NOMO-1 treated with dmso at 0.1 percent for 144 hours (cell line): ENCODE data around the gene WDR86.
A peak's percentile ranks its signal among the peaks of the same experiment; 100 is the strongest.

ENCODE experiments used
- DNase-seq: peaks from one replicate; lab custom pipeline; 2025; ENCODE audit not compliant: unreplicated experiment; lab: John Stamatoyannopoulos, UW

WDR86 gene

DNA sequence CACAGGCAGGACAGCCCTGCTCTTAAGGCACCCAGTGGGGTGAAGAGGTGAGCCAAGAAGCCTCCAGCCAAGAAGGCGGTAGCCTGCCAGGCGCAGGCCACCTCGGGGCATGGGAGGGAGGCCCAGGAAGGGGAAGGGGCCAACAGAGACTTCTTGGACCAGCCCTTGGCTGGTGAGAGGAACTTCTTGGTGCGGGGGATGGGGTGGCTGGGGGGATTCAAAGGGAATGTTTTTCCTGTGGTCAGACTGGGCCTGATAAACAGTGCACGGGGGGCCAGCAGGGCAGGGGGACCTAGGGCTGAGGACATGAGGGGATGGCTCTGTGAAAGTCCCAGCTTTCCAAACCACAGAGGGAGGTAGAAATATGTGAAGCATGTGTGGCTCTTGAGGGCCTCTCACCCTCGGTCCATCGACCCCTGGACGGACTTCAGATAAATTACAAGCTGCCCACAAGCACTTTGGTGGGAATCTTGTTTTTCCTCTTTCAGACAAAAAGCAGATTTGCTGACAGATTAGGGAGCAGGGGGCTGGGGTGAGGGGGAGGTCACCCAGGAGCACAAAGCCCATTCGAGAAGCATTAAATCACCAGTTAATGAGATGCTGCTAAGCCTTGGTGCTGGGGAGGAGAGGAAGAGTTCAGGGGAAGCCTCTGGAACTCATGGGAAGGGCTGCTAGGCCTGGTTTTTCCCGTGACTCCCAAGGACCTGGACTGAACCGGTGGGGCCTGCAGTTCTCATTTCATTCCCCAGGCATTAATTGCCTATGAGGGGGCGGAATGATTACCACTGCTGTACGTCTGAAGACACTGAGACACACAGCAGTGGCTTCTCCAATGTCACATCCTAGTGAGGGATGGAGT is 18.8 kb upstream of the WDR86 start:
- DNase-seq: no peak

DNA sequence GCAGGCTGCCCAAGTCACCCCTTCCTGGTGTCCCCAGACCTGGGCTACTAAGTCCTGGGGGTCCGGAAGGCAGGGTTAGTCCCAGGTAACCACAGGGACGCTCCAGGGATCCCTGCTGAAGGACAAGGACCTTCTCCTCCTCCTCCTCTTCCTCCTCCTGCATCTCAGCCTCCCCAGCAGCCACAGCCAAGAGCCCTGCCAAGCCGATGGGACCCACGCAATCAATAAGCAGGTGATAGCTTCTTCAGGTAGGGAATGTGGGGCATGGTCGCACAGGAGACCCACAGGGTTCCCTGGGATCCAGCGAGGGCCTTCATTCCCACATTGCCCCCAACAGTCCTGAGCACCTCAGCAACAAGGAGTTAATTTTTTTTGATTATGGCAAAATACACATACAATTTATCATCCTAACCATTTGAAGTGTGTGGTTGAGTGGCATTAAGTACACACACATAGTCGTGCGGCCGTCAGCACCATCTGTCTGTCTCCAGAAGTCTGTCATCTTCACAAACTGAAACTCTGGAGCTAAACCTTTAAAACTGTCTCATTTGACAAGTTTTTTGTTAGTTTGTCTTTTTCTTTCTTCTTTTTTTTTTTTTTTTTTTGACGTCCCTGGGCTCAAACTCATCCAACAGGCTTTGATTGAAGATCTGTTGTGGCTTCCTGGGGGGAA is 18.0 kb upstream of the WDR86 start:
- DNase-seq: no peak

DNA sequence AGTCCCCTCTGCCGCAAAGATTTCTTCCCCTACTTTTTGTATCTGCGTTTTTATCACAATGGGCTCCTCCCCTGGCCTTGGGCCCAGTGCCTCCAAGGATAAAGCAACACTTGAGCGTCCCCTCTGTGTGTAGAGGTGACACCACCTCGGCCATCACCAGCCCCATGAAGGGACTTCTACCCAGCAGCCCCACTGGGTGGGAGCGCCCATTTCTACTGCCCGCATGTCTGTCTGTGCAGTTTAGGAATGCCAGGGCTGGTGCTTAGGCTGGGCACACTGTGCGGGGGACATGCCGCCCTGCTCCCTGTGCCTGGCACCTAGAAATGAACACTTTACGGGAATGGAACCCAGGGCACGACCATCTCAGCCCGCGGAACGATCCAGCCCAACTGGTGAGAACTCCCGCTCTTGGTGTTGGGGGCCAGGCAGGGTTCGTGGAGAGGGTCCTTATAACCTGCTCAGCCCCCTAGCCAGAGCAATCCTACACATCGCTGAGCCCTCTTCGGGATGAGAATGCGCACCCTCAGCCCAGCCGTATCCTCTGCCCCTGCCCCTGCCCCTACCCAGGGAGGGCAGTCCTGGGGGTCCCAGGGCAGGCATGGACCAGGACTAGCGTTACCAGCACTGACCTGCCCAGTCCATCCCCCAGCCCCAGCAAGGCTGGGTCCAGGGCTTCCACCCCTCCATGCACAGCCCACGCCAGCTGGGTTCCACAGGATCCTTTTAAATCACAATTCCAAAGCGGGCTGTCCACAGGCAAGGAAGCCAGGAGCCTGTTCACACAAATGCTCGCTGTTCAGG is 17.3 kb upstream of the WDR86 start:
- no peak for DNase-seq

DNA sequence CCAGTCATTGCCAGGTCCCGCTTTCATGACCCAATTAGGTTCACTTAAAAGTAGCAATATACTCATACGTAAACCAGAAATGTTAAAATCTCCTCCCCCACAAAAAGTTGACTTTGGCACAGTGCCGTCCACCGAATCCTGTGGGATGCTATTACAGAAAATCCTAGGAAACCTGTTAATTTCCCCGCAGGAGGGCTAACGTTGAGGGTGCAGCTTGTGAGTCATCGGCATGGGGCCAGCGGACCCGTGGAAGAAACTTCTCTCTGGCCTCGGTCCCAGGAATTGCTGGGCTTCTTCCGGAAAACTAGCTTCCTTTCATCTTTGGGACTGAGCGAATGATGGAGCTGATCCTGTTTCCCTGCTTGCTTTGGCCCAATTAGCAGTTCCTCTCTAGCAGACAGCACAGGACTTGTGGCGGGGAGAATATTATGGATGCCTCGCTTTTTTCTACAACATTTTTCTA is 16.6 kb upstream of the WDR86 start:
- DNase-seq: no peak

DNA sequence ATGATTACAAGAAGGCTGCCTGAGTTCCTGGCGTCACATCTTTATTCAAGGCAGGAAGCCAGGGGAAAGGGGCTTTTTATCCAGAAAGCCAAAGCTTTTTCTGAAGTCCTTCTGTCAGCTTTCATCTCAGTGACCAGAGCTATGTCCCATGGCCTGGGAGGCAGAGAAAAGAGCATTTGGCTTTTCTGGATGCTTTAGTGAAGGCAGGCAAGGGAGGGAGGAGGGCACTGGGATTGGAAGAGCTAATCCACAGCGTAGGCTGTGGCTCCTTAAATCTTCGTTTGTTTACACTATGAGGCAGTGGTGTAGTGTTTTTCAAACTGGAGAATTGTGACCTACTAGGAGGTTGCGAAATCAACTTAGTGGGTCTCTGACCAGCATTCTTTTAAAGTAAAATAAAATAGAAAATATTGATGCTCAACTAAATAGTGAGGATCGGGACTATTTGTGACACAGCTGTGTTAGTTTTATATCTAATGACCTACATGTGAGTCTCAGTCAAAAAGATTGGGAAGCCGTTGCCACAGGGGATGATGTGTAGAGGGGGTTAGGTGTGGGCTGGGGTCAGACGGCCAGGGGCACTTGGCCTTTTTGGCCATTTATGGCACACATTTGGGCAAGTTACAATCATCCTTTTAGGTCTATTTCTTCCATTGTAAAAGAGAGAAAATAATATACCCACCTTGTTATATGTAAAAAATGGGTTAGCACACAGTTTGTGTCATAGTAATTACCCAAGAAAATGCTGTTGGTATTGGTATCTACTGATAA is 16.0 kb upstream of the WDR86 start:
- DNase-seq: no peak

DNA sequence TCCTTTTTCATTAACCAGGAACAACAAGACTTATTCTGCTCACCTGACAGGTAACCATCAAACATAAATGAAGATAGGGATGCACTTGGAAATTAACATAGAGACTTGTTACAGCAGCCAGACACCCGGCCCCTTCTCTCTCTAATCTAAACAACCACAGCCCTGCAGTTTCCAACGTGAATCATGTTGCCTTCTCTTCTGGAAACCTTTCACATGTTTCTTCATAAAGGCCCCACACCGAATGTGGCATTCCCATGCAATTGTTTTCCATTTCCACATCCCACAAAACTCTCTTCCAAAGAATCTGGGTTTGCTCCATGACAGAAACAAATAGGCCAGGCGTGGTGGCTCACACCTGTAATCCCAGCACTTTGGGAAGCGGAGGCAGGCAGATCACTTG is 15.0 kb upstream of the WDR86 start:
- no peak for DNase-seq

DNA sequence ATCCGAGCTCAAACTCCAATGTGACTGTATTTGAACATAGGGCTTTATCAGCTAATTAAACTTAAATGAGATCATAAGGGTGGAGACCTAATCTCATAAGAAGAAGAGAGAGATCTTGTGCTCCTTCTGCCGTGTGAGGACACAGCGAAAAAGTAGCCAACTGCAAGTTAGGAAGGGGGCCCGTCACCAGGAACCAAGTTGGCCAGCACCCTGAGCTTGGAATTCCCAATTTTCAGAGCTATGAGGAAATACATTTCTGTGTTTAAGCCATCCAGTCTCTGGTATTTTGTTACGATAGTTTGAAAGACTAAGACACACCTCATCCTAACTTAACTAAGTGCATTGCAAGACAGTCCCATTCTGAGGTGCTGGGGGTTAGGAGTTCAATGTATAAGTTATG is 14.1 kb upstream of the WDR86 start:
- DNase-seq: no peak

DNA sequence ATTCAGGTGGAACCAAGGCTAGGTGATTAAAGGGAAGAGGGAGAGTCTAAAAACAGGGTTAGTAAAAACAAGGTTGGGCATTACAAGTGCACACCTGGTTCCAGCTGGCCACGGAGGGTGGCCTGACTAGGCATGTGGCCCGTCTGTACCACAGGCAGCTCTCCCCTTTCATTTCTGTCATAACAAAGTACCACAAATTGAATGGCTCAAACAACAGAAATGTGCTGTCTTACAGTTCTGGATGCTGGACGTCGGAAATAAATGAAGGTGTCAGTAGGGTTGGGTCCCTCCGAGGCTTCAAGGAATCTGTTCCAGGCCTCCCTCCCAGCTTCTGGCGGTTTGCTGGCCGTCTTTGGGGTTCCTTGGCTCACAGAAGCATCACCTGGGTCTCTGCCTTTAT is 13.4 kb upstream of the WDR86 start:
- DNase-seq: no peak

DNA sequence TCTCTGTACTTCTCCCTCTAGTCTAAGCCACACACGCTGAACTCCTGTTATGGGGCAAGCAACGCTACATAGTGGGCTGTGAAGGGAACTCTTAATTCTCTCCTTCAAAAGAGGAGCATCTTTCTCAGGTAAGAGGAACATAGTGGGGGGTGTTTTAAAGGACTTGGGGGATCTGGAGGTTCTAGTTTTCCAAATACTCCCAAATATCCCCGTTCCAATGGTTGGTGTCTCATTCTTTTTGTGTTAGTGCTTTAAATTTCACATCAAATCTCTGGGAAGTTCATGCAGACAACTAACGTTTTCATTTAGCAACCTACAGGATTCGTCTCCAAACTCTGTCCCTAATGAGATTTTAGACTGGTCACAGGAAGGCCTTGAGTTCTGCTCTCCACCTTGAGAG is 12.4 kb upstream of the WDR86 start:
- DNase-seq: no peak

DNA sequence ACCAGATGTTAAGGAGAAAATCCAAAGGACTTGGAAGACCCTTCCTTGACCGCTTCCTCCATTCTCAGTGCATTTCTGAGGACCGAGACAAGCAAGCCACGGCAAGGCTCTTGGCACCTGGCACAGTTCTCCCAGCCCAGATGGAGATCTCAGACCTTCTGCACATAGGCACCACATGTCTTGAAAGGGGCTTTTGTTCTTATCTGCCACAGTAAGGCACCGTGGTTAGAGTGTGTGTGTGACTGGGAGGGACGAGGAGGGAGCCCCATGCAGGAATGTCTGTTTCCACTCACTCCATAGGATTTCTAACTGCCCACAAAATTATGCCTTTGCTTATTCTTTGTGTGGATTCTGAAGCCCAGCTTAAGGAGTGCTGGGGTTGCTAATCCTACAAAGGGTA is 10.3 kb upstream of the WDR86 start:
- no peak for DNase-seq

DNA sequence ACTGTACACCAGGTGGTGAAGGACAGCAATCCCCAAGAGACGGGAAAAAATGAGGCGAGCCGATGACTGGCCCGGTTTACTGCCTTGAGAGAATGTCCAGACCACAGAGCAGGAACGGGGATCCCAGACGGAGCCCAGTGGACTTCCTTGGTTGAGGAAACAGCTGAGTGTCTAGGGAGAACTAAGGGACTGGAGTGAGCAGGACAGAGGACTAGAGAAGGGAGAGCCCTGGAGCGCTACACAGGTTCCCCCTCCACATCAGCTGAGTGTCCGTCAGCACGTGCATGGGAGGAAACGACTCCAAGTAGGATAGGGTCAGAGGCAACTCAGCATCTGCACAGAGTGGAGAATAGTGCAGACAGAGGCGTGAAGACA is 7.1 kb upstream of the WDR86 start:
- DNase-seq: no peak

DNA sequence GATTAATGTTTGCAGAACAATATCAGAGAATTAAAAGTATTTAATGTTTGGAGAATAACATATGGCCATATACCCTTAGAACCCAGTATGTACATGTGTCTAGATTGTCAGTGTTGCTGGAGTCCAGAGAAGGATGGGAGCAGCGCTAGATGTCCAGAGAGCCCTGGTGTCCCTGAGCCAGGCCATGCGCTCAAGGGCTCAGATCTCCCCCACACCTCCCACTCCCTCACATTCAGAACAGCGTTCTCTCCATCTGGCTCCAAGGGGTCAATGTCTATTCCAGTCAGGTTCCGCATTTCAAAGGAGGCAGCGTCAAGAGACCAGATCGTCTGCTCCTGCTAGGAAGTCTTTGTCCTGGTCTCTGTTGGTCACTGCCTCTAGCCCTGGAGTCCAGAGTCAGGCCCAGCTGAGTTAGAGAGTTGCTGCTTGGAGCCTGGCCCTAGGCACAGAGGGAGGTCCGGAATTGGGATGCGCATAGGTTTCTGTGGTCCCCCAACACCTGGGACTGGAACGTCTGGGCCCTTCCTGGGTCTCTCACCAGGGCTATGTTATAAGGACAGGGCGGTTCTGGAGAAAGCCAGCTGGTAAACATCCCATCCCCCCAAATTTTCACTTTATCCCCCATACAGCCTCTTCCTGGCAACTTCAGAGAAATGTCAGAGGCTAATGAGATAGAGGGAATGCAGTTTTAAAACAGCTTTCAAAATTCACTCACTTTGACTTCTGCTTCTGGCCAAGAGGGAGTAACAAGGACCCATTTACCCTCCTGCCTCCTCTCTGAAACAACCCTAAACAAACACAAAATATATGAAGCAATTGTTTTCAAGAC is 6.5 kb upstream of the WDR86 start:
- no peak for DNase-seq

DNA sequence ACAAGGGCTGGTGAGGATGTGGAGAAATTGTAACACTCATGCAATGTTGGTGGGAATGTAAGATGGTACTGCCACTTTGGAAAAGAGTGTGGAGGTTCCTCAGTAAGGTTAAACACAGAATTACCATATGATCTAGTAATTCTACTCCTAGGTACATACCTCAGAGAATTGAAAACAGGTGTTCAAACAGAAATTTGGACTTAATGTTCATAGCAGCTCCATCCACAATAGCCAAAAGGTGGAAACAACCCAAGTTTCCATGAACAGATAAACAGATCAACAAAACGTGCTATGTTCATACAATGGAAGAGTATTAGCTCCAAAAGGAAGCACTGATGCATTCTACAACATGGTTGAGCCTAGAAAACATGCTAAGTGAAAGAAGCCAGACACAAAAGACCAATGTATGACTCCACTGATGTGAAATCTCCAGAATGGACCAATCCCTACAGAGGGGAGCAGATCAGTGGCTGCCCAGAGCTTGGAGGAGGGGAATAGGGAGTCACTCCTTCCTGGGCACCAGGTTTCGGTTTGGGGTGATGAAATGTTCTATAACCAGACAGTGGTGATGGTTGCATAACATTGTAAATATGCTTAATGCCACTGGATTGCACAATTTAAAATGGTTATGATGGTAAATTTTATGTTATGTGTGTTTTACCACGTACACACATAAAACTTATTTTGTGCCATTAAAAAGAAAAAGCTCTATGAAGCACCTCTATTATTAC is 5.7 kb upstream of the WDR86 start:
- peak; percentile 69 for DNase-seq

DNA sequence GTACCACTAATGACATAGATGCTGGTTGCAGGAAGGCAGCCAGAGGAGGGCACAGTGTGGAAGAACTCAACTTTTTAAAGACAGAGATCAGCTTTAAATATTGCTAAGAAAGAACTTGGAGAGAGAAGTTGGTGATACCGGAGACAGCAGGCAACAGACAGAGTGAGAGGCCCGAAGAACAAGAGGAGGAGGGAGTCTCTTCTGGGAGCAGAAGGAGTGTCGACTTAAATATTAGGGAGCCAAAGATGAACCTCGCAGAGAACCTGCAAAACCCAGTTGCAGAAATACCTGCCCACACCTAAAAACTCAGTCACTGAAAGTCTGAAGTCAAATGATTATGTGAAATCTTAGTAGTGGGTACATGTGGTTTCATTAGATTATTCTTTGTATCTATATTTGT is 3.4 kb upstream of the WDR86 start:
- no peak for DNase-seq

DNA sequence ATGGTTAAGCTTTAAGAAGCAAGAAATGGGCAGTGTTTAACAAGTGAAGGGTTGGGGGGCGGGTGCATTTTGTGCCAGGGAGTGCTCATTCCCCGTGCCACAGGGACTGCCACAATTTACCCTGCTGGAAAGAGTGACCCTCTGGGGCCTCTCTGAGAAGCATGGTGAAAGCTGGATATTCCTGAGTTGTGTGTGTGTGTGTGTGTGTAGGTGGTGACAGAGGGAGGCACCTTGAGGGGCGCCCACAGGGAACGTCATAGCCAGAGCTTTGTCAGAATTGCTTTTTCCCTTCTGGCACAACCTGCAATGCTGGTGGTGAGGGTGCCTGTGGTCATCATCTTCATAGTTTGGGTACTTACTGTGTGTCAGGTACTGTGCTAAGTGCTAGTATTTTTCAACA is 2.5 kb upstream of the WDR86 start:
- no peak for DNase-seq

DNA sequence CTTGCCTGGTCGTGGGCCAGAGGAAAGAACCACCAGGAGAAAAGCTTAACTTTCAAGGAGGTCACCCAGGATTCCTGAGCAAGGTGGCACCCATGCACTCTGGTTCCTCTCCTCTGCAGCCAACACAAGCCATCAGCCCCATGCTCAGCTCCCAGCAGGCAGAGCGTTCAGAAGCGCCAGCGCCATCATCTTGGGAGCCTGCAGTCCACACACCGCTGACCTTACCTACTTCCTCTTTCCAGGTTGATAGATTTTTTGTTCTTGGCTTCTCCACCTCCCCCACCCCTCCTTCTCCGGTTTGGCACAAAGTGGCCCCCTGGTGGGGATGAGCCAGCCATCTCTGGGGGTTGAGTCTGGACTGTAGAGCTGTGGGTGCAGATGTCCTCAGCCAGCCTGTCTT is 1.7 kb upstream of the WDR86 start:
- no peak for DNase-seq

DNA sequence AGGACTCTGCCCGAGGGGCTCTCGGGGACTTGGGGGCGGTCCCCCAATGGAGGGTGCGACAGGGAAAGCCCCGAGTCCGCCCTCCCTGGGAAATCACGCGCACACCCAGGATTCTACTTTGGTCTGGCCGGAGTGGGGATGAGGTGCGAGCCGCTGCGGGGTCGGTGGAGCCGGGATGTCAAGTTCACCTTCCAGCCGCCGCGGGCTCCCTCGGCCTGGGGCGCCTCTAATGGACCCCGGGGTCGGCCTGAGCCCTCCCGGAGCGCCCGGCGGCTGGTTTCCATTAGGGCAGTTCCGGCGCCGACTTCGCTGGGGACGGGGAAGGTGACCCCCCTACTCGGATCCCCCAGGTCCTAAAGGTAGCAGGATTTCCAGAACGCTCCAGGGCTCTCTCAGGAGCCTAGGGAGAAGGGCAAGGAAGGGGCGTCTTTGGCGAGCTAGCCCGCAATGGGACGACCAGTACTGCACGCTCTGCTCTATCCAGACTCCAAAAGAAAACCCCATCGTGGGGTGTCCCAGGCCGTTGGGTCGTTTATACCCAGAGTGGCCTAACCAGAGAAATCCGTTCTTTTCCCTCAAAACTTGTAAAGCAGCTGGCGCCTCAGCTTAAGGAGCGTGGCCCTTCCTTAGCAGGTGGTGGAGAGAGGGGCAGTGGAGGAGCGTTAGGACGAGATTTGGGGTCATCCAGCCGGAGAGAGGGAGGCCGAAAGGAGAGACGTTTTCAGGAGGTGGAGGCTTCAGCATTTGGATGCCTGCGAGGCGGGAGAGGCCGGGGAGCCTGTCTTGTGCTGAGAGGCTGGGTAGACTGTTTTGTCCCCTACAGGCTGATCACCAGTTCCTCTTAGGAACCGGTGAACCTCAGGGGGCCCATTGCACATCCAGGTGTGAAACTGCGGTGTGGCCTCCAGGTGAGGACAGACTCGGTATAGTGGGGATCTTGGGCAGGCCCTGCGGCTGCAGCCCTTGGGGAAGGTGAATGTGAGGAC is 860 bp upstream of the WDR86 start:
- DNase-seq: no peak
